Cardiac septum (tissue), 1 donor: ENCODE data around the gene PAX2. TPM values are rescaled to one million over a fixed set of nuclear protein-coding genes. Genes with fewer than 3 reads are reported as not detected.

Source experiments
- DNase-seq: peaks from one replicate; pipeline ENCODE4 v3.0.0-alpha.2; 2020; ENCODE audit warnings: low spot score
- intact Hi-C: fragments of 100-400 bp; cut with DNase I; formaldehyde crosslinking; loops from one replicate; pipeline ENCODE4 v1.14.0; 2022
- total RNA-seq: library from RNA; stranded (reverse); fragmentation: NEBNext Ultra II Directional; extraction: Animal tissue kit (Norgen Biotek cat#: 25700); gene quantifications from one replicate; pipeline ENCODE4 v1.2.1, GENCODE V29; 2021
- donor health status: DM: no; HTN: no; CAD: no.

Gene PAX2
- total RNA-seq, 1 donor from 2014 or later = not detected

DNA sequence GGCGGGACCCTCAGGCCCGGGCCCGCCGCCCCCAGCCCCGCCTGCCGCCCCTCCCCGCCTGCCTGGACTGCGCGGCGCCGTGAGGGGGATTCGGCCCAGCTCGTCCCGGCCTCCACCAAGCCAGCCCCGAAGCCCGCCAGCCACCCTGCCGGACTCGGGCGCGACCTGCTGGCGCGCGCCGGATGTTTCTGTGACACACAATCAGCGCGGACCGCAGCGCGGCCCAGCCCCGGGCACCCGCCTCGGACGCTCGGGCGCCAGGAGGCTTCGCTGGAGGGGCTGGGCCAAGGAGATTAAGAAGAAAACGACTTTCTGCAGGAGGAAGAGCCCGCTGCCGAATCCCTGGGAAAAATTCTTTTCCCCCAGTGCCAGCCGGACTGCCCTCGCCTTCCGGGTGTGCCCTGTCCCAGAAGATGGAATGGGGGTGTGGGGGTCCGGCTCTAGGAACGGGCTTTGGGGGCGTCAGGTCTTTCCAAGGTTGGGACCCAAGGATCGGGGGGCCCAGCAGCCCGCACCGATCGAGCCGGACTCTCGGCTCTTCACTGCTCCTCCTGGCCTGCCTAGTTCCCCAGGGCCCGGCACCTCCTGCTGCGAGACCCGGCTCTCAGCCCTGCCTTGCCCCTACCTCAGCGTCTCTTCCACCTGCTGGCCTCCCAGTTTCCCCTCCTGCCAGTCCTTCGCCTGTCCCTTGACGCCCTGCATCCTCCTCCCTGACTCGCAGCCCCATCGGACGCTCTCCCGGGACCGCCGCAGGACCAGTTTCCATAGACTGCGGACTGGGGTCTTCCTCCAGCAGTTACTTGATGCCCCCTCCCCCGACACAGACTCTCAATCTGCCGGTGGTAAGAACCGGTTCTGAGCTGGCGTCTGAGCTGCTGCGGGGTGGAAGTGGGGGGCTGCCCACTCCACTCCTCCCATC is 82.7 kb downstream of the PAX2 start:
- intact Hi-C loops = no loop called here
- DNase-seq = peak; percentile 71

DNA sequence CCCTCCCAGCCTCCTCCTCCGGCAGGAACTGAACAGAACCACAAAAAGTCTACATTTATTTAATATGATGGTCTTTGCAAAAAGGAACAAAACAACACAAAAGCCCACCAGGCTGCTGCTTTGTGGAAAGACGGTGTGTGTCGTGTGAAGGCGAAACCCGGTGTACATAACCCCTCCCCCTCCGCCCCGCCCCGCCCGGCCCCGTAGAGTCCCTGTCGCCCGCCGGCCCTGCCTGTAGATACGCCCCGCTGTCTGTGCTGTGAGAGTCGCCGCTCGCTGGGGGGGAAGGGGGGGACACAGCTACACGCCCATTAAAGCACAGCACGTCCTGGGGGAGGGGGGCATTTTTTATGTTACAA is 83.3 kb downstream of the PAX2 start:
- DNase-seq = peak; percentile 60
- intact Hi-C loops = no loop called here

DNA sequence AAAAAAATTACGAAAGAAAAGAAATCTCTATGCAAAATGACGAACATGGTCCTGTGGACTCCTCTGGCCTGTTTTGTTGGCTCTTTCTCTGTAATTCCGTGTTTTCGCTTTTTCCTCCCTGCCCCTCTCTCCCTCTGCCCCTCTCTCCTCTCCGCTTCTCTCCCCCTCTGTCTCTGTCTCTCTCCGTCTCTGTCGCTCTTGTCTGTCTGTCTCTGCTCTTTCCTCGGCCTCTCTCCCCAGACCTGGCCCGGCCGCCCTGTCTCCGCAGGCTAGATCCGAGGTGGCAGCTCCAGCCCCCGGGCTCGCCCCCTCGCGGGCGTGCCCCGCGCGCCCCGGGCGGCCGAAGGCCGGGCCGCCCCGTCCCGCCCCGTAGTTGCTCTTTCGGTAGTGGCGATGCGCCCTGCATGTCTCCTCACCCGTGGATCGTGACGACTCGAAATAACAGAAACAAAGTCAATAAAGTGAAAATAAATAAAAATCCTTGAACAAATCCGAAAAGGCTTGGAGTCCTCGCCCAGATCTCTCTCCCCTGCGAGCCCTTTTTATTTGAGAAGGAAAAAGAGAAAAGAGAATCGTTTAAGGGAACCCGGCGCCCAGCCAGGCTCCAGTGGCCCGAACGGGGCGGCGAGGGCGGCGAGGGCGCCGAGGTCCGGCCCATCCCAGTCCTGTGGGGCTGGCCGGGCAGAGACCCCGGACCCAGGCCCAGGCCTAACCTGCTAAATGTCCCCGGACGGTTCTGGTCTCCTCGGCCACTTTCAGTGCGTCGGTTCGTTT is 83.9 kb downstream of the PAX2 start:
- intact Hi-C loops = no loop called here
- no peak for DNase-seq

DNA sequence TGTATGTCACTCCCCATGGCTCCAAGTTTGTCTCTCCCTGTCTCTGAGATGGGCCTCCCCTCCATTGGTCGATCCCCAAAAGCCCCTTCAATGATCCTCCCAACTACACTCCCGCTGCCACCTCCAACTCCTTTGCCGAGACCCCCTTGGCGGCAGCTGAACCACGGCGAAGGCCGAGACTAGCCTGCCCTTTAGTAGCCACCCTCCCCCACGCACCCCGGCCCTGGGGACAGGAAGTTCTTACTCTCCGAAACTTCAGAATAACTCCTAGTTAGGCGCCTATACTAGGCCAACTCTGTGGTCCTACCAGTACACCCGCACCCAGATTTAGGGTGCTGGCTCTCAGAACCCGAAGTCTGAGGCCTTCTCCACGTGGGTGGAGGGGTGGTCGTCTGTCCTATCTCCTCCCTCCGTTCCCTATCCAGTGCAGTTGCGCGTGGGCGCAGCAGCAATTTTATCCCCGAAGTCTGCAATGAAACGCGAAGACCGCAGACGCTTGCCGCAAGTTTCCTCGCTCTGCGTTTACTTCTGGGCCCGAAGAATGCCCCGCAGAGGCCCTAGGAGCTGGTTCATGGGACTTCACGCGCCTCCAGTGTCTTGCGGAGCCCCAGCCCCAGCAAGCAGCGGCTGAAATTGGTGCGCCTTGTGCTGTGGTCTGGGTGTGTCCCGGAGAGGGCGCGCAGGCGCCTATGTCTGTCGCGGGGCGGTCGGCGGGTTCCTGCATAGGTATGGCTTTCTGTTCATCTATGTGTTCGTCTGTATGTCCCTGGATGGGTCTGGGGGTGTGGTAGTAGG is 84.7 kb downstream of the PAX2 start:
- intact Hi-C loops = no loop called here
- peak; percentile 65 for DNase-seq

DNA sequence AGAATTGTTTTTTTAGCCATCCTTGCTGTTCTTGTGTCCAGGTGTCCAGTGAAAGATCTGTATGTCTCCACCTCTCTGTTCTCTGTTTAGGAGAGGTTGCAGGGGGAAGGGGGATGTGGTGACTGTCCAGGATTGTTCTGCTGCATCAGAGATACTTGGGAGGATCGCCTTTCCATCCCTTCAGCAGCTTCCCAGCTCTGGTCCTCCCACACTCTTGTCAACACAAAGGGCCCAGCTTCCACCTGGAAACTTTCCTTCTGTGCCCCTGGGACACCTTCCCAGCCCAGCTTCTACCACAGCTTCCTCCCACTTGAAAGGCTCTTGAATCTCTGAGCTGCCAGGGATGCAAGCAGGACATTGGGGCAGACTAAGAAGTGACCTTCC is 85.3 kb downstream of the PAX2 start:
- DNase-seq = peak; percentile 26
- intact Hi-C loops = no loop called here

DNA sequence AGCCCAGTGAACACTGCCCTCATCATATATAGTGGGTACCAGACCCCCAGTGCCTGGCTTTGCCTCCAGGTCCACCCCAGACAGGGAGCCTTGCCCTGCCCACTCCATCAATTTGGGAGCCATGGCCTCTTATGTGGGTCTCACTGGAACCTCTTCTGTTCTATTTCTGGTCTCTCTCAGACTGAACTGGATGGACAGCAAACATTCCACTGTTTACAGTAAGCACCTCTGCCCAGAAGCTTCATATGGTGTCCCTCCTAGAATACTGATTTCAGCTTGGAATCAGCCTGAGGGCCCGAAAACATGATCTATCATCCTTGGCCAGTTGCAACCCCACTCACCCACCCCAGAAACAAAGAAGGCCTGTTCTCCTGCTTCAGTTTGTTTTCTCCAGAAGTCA is 86.4 kb downstream of the PAX2 start:
- intact Hi-C loops = no loop called here
- peak; percentile 26 for DNase-seq

DNA sequence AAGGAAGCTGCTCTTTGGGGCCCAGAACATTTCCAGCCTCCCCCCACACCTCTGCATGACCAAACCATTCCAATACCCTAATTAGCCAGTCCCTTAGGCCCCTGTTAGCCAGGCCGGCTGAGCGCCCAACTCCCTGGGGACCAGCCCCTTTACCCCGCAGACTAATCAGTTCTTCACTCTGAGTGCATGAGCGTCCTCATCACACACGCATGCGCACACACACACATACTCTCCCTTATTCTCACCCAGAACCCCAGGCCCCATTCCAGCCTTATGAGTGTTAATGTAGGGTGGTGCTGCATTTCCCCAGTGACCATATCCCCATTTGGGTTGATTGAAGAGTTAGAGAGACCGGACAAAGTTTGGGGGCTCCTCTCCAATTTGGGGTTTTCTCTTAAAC is 90.4 kb downstream of the PAX2 start:
- intact Hi-C loops = no loop called here
- no peak for DNase-seq

DNA sequence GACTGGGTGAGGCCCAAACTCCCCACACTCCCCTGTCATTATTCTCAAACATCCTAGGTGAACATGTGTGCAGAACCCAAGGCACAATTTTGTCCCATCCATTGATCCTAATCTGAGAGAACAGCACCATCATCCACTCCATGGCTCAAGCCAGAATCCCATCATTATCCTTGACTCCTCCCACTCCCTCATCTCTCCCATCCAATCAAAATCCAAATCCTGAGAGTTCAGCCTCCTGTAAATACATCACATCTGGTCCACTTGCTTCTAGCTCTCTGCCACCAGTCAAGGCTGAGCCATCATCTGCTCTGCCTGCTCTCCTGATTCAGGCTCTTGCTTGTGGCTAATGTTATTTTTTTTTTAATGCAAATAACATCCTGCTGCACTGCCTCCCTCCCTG is 91.5 kb downstream of the PAX2 start:
- DNase-seq = no peak
- intact Hi-C loops = no loop called here

DNA sequence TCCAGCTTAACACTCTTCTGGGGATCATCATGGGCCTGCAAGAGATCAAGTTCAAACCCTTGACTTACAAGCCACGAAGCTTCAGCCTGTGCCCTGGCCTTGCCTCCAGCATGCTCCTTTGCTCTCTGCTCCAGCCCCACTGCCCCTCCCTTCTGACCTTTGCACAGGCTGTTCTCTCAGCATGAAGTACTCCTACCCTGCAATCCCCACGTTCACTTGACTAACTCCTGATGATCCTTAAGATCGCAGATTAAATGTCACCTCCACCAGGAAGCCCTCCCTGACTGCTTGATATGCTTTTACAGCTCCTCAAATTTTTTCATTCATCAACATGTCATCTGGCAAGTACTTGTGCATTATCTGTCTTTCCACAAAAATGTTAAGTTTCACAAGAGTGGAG is 91.9 kb downstream of the PAX2 start:
- no peak for DNase-seq
- intact Hi-C loops = no loop called here

DNA sequence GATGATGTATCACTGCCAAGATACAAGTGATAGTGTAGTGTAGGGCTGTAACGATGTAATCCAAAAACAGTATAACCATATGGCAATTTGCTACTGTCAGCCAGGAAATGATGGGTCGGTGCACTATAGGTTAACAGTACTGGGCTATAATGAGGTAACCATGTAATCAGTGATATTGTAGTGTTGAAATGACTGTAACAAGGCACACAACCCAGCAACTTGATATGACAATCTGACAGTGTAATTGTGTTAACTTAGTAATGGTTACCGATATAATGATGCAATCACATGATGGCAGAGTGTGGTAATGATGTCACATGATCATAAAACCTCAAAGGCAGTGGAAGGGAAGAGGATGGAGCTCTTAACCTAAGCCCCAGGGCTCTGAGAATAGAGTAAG is 93.6 kb downstream of the PAX2 start:
- no peak for DNase-seq
- intact Hi-C loops = no loop called here

DNA sequence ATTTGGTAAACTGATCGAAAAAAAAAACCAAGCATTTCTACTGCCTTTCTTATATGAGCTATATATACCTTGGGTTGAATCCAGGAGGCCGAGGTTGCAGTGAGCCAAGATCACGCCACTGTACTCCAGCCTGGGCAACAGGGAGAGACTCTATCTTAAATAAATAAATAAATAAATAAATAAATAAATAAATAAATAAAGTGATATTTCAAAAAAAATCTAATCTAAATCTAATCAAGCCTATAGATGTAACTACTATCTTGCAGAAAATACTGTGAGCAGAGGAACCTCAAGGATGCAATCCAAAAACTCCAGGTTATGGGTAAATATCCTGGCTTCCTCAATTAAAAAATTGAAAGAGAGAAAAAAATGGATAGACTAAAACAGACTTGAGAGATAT is 96.1 kb downstream of the PAX2 start:
- DNase-seq = no peak
- intact Hi-C loops = no loop called here

DNA sequence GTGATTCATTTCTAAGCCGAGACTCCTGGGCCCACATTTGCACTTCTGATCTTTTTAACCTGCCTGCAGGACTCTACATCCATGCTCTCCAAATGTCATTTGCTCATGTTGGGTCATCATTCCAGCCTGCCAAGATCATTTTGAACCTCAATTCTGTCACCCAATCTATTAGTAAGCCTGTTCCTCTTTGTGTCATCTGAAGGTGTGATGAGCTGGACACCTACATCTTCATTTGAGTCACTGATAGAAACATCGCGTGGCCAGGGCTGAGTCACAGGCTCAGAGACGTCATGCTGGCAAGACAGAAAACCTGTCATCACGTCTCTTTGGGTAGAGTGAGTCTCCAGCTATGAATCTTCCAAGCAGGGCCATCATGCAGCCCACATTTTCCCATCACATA is 102.1 kb downstream of the PAX2 start:
- no peak for DNase-seq
- intact Hi-C loops = no loop called here

DNA sequence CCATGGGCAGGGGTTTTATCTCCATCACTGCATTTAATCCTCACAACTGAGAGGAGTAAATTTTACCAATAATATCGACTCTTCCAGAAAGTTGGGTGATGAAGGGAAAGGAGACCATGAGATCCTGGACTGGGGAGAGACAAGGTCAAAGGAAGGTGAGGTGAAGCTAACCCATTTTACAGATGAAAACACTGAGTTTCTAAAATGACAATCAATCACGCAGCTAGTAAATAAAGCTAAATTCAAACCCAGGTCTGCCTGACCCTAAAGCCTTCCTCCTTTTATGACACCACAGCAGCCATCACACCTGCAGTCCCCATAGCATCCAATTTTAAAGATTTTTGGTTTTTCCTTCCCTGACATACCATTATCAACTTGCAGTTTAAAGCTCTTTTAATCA is 103.4 kb downstream of the PAX2 start:
- intact Hi-C loops = no loop called here
- no peak for DNase-seq

DNA sequence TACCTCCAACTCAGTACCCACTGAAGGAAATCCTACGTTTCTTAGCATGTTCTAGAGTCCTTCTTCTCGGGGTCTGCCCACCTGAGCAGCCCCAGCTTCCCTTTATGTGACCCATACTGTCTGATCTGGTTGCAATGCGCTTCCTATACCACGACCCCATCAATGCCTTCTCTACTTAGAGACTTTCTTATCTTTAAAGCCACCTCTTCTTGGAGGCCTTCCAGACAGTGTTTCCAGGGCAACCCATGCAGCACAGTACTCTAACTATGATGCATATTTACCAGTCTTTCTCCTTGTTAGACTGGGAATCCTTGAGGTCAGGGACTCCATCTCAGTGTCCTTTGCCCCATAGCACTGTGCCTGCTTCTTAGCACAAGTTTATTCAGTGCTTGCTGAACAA is 112.9 kb downstream of the PAX2 start:
- intact Hi-C loops = no loop called here

DNA sequence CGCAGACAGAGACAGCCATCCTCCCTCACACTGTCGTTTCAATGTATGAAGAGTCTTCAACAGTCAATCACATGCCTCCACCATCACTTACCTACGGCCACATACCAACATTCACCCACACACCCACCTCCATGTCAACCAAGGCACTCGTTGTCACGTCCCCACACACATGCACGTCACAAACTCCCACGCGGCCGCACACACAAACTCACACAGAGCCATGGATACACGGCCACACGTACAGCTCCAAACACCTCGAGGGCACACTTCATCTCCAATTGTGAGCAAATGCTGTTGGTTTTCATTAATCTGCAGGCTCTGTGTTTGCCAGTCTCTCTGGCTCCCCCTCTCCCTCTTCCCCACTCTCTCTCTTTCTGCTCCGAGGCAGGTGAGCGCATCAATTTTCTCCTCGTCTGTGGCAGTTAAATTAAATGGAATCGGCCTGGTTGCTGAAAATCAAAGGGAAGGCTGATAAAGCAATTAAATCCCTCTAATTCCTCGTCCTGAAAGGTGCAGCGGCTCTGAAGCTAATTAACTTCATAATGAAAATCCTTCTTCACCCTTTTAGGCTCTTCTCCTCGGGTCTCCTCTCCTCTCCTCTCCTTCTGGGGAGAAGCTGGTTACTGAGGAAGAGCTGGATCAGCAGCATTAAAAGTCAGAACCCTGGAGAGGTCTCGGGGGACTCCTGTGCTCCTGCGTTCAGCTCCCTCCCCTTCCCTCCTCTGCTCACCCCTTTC is 113.5 kb downstream of the PAX2 start:
- intact Hi-C loops = no loop called here
- peak; percentile 22 for DNase-seq

More for the DNA sequence above, 112.9 kb downstream of the PAX2 start:
- no peak for DNase-seq

DNA sequence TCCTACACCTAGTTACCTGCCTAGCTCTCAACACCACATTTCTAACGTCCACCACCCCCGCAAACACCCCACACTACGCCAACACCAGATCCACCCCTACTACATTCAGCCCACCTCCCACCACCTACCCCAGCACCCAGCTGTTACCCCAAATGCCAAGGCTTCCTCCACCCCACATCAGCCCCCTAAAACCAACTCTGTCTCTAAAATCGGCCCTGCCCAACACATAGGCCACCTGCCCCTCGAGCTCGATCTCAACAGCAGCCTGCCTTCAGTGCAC is 114.0 kb downstream of the PAX2 start:
- intact Hi-C loops = no loop called here
- DNase-seq = no peak

DNA sequence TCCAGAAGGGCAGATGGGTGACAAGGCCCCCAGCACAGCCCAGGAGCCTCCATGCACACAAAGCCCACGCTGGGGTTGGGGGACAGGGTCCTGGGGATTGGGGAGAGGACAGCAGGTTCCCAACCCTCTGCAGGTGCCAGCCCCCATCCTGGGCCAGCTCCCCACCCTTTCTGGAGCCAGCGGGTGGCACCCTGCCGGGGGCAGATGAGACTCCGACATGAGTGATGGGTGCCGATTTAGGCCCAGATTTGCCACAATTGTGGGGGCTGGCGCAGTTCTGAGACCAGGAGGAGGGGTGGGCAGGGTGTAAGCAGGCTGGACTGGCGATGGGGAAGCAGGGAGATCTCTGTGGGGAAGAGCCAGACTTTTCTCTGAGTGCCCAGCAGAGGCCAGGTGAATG is 118.1 kb downstream of the PAX2 start:
- intact Hi-C loops = no loop called here
- DNase-seq = no peak

DNA sequence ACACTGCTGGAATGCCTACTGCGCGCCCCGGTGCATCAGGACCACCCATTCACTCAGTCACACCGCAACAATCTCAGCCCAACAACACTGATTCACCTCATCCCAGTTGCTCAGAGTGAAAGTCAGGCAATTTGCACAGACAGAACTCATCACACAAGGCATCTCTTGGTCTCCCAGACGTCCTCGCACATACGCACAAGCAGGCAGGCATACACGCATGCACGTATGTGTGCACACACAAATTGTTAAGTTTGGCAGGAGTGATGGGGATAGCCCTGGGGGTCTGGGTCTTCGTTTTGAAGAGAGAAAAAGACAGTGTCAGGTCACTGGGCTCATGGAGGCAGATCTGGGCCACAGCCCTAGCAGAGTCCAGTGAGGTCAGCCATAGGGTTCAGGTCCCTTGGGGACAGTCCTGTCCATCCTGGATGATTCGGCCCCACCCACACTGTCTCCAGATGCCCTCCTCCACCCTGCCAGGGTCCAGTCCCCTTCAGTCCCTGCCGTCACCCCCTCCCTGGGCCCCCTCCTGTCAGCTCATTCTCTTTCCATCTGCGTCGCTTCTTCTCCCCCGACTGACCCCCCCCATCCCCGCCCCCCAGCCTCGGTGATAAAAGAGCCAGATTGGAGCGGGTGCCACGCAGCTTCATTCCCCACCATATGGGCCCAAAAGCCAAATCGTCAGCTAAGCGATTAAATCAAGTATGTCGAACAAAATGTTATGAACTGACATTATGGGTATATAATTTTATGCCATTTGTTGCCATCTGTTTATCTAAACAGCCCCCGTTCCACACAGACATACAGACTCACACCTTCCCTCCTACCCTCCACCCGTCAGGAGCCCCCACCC is 118.9 kb downstream of the PAX2 start:
- intact Hi-C loops = no loop called here
- peak; percentile 35 for DNase-seq

DNA sequence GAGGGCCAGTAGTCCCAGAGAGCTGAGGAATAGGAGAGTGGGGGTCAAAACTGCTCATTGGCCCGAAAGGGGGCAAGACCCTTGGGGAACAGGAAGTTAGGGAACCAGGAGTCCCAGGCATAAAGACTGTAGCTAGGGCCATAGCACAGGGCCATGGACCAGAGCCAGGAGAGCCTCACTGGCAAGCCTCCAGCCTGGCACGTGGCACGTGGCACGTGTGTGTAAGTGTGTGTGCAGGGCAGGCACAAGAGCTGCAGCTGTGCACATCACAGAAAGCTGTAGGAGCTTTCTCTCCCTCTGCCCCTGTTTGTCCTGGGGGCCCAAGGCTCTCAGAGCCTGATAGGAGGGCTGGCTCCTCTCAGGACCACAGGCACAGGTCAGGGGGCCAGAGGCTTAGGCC is 119.6 kb downstream of the PAX2 start:
- DNase-seq = peak; percentile 70
- intact Hi-C loops = no loop called here
